Hematopoietic multipotent progenitor cell treated with erythropoietin and hydrocortisone succinate and interleukin-3 and kit ligand, for 4 days (in vitro differentiated cells): ENCODE data around the gene STARD13.
"Not testable (repeated sequence)": the region's sequence is repeated elsewhere in the genome, so short reads cannot be mapped to it uniquely, and the experiment has no call there.

Experiments
- DNase-seq: peaks from one replicate; pipeline ENCODE4 v3.0.0-alpha.2; 2015

The STARD13 gene

DNA sequence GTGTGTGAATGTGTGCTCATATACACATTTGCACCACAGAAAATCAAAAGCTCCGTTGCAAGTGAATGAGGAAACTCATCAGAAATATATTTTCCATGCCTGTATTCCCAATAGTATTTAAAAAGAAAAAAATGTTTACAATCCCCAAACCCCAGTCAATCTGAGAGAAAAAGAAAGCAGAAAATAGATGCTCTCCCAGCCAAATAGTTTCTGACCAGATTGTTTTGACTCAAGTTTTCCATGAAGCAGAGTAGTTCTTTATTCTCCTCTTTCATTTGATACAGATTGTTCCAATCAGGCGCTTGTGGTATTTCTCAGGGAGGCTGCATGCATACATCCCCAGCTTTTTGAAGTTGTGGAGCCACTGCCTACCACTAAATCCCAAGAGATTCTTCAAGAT lies 110.6 kb downstream of the STARD13 start:
- no peak for DNase-seq

DNA sequence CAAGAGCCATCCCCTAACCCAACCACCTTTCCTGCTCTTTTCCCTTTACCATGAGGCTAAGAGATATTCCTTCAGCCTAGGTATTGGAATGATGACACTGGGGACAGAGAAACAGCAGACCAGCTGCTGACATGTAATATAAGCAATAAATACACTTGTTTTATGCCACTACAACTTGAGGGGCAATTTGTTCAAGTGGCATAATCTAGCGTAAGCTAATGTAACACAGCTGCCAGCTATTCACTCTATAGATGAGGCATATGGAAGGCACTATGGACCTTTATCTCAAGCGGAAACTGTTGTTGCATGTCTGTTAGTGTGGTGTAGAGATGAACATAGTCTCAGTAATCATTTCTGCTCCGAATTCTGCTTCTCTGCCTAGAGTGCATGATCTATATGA lies 111.1 kb downstream of the STARD13 start:
- no peak for DNase-seq

GRCh38 chr13:33172911-33173310 lies 112.6 kb downstream of the STARD13 start:
- DNase-seq: no peak

- DNase-seq: no peak
These were observed 113.2 kb downstream of the STARD13 start for GRCh38 chr13:33172400-33172799.

GRCh38 chr13:33169273-33169980 lies 116.1 kb downstream of the STARD13 start:
- no peak for DNase-seq

DNA sequence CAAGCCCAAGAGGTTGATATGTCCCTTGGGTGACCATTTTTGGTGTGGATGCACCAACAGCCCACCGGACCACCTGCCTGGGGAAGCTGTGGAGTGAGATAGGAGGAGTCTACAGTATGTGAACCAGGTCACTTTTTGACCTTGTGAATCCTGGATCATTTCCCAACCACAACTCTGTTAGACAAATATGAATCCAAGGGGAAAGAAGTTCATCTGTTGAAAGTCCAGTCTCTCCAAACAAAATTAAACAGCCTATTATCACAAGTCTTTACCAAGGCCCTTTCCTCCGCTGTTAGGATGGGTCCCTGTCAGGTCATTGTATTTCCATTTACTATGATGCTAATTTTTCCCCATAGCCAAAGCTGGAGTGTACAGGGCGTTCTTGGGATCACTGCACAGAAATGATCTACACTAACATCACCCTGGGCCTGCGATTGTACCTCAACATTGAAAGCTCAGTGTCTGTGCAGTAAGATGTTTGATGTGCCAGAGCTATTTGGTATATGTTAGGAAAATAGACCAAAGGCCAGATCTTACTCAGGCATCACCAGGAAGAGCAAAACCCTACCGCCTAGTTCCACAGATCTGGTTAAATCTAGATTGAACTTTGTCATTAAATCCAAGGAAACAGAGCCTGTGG lies 117.1 kb downstream of the STARD13 start:
- no peak for DNase-seq

GRCh38 chr13:33167491-33167890 lies 118.1 kb downstream of the STARD13 start:
- DNase-seq: no peak

- no peak for DNase-seq
These were observed 119.8 kb downstream of the STARD13 start for GRCh38 chr13:33165787-33166186.

GRCh38 chr13:33164331-33164730 lies 121.2 kb downstream of the STARD13 start:
- no peak for DNase-seq

- not testable (repeated sequence) for DNase-seq
These were observed 122.8 kb downstream of the STARD13 start for GRCh38 chr13:33162725-33163124.

- DNase-seq: peak; percentile 14
These were observed 126.7 kb downstream of the STARD13 start for GRCh38 chr13:33158816-33159215.

DNA sequence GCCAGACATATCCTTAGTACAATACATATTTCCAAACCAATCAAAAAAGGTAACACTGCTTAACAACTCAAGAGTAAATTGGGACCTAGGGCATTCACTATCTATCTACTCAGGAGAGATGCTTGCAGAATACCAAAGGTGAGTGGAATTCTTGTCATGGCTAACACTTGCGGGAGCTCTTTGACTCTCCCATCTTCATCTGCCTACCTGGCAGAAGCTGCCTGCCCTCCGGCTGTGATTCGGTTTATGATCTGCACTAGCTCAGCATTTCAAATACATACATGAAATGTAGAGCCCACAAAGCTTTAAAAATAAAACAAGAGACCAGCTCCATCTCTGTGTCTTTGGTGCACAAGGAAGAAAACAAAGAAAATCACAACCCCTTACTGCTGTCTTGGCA lies 127.3 kb downstream of the STARD13 start:
- DNase-seq: no peak

GRCh38 chr13:33154911-33155310 lies 130.6 kb downstream of the STARD13 start:
- no peak for DNase-seq

DNA sequence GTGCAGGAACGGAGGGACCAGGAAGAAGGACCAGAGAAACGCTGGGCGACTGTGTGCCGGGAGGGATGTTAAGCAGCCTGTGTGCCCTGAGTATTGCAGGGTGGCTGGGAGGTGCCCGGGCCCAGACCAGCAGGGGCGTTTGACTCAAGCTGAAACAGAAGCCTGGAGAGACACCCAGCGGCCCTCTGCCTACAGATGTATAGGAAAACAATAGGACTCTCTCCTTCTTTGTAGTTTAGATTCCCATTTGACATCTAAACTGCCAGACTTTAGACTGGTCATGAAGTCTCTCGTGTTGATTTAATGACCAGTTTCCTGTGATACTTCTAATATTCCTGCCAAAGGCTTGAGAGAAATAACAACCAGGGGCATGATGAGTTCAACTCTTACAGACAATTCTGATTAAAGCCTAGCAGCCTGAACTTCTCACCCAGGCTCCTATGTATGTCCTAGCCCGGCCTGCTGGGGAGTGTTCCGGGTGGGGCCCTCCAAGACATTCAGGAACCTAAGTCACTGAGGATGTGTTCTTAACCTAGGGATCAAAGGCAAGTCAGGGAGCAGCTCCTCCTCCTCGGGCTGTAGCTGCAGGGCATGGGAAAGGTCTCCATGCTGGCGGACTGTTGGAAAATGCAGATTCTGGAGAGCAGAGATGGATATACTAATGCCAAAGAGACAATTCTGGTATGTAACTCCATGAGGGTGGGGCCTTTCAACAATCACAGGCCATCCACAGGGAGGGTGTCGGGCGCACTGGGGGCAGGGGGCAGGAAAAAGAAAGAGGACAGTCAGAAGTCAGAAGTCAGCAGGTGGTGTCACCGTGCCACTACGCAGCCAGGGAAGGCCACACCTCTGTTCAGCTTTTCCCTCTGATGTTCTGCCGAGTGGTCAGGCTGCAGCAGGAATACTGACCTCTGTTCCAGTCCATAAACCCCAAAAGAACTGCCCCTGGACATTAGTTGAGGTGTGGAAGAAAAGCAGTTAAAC lies 131.8 kb downstream of the STARD13 start:
- no peak for DNase-seq

DNA sequence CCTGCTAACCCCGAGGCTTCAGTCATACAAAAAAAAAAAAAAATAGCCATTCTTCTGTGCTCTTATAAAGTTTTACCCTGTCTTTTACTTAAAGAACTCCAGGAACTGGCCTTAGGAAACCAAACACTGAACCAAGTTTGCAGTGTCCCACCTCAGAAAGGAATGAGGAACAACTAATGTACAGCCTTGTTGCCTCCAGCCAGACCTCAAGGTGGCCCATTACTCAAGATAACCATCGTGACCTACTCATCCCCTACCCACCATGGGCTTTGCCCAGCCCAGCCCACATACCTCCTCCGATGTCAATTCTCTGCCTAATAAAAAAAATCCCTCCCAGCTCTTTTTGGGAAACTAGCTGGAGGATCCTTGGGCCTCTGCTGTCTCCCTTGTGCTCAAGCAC lies 133.2 kb downstream of the STARD13 start:
- DNase-seq: no peak

- DNase-seq: no peak
These were observed 134.9 kb downstream of the STARD13 start for GRCh38 chr13:33150662-33151061.

DNA sequence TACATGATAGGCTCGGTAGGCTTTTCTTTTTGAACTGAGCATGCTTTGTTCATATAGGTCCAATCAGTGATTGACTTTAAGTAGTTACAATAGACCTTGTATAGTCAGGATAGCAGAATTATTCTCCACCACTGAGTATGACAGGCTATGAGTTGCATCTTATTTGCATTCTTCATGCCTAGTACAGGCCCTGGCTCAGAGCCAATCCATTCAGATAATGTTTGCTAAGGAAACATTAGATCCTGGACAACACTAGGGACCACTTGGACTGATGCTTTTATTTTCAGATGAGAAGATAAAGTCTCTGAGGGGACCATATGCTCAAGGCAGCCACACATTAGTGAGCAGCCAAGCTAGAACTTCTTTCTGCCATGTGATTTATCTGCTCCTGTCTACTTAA lies 135.4 kb downstream of the STARD13 start:
- no peak for DNase-seq

DNA sequence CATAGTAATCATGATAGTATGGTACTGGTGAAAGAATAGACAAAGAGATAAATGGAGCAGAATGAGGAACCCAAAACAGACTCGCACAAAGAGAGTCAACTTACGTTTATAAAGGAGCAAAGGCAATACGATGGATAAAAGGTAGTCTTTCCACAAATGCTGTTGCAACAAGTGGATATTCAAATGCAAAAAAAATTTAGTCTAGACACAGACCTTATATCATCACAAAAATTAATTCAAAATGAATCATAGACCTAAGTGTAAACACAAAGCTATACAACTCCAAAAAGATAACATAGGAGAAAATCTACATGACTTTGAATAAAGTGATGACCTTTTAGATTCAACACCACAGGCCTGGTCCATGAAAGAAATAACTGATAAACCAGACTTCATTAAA lies 137.7 kb downstream of the STARD13 start:
- DNase-seq: no peak

- DNase-seq: no peak
These were observed 138.5 kb downstream of the STARD13 start for GRCh38 chr13:33146843-33147611.

DNA sequence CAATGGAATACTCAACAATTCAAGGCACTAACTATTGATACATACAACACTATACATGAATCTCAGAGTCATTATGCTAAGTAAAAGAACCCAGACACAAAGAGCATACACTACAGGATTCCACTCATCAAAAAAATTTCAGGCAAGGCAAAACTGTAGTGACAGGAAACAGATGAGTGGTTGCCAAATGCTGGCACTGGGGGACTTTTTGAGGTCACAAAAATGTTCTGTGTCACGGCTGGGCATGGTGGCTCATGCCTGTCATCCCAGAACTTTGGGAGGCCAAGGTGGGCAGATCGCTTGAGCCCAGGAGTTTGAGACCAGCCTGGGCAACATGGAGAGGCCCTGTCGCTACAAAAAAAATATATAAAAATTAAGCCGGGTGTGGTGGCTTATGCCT lies 139.9 kb downstream of the STARD13 start:
- no peak for DNase-seq

DNA sequence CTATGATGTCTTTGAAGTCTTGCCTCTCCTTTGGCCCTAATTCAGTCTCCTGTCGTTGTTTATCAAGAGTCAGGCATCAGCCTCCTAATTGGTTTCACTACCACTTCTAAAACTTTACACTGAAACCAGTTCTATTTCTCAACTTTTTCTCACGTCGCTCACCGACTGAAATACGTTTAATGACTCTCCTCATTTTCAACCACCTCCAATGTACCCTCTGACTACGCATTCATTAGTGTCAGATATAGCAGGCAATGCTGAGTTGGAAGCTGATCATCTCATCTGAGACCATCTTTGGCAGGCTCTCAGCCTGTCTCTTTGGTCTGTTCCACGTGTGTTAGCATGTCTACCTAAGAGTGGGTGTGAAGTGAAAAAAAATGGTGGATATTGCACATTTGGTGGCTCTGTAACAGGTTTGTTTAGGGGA lies 141.2 kb downstream of the STARD13 start:
- DNase-seq: no peak

- DNase-seq: no peak
These were observed 145.6 kb downstream of the STARD13 start for GRCh38 chr13:33139780-33140535.
